GM15510 (cell line): ENCODE data around the gene UNC50.

ENCODE experiments used
- POLR2A ChIP-seq: IDR thresholded peaks from 3 replicates; pipeline ENCODE4 v1.6.1; 2011; ENCODE audit warnings: borderline replicate concordance; ENCODE audit not compliant: insufficient read length; ENCODE audit errors: extremely low read depth

UNC50 gene

GRCh38 chr2:98569915-98570314 is 38.5 kb upstream of the UNC50 start:
- no peak for TF ChIP-seq POLR2A

- no peak for TF ChIP-seq POLR2A
Measured at GRCh38 chr2:98570356-98570755, 38.0 kb upstream of the UNC50 start.

- TF ChIP-seq POLR2A = no peak
Measured at GRCh38 chr2:98571121-98571701, 37.2 kb upstream of the UNC50 start.

- no peak for TF ChIP-seq POLR2A
Measured at GRCh38 chr2:98571796-98572195, 36.6 kb upstream of the UNC50 start.

GRCh38 chr2:98572211-98572610 is 36.2 kb upstream of the UNC50 start:
- TF ChIP-seq POLR2A = no peak

- no peak for TF ChIP-seq POLR2A
Measured at GRCh38 chr2:98572676-98573075, 35.7 kb upstream of the UNC50 start.

GRCh38 chr2:98573426-98573825 is 35.0 kb upstream of the UNC50 start:
- no peak for TF ChIP-seq POLR2A

- no peak for TF ChIP-seq POLR2A
Measured at GRCh38 chr2:98576666-98577312, 31.6 kb upstream of the UNC50 start.

- TF ChIP-seq POLR2A = no peak
Measured at GRCh38 chr2:98577313-98577712, 31.1 kb upstream of the UNC50 start.

GRCh38 chr2:98578231-98578630 is 30.2 kb upstream of the UNC50 start:
- no peak for TF ChIP-seq POLR2A

GRCh38 chr2:98579926-98580325 is 28.5 kb upstream of the UNC50 start:
- no peak for TF ChIP-seq POLR2A

- no peak for TF ChIP-seq POLR2A
Measured at GRCh38 chr2:98580656-98581284, 27.6 kb upstream of the UNC50 start.

GRCh38 chr2:98582523-98582922 is 25.9 kb upstream of the UNC50 start:
- no peak for TF ChIP-seq POLR2A

- TF ChIP-seq POLR2A = no peak
Measured at GRCh38 chr2:98583276-98583675, 25.1 kb upstream of the UNC50 start.

- TF ChIP-seq POLR2A = no peak
Measured at GRCh38 chr2:98583816-98584618, 24.4 kb upstream of the UNC50 start.
